Right lobe of liver (tissue), 6 donors: Measurements from ENCODE around the gene CPSF3. TPM values are rescaled to one million over a fixed set of nuclear protein-coding genes. Genes with fewer than 3 reads are reported as not detected.

Source experiments
- ATAC-seq, 4 donors: fragments of 200-7000 bp; cut with Tn5 transposase; one replicate each; pipeline ENCODE4 v1.9.1; 2020; ENCODE audit warnings: mild to moderate bottlenecking in 4 of 4, moderate library complexity in 4 of 4
- DNase-seq, 3 donors: peaks; one replicate each; pipeline ENCODE4 v3.0.0-alpha.2; 2020
- H3K27ac ChIP-seq, 3 donors: fragments of 200-600 bp; one replicate each; pipeline ENCODE4 v1.8.0; 2022
- H3K27me3 ChIP-seq, 2 donors: fragments of 200-600 bp; one replicate each; pipeline ENCODE4 v1.8.0; 2022
- H3K36me3 ChIP-seq, 4 donors: fragments of 200-600 bp; sonication (generic) in 1 of 4; one replicate each; pipeline versions ENCODE4 v1.5.1 to v1.8.0; 2017 to 2022; ENCODE audit warnings: control low read depth in 1 of 4
- H3K4me1 ChIP-seq, 4 donors: fragments of 200-600 bp; sonication (generic) in 1 of 4; one replicate each; pipeline versions ENCODE4 v1.5.1 to v1.8.0; 2017 to 2022; ENCODE audit warnings: control low read depth in 1 of 4
- H3K4me3 ChIP-seq, 3 donors: fragments of 200-600 bp; one replicate each; pipeline ENCODE4 v1.8.0; 2022
- H3K9me3 ChIP-seq, 4 donors: fragments of 200-600 bp; sonication (generic) in 1 of 4; one replicate each; pipeline versions ENCODE4 v1.5.1 to v1.8.0; 2017 to 2022; ENCODE audit warnings: control low read depth in 1 of 4
- CTCF ChIP-seq, 4 donors: fragments of 200-600 bp in 3 of 4; fragments of 450-650 bp in 1 of 4; IDR thresholded peaks; one replicate each; pipeline versions ENCODE4 v1.5.1 to v1.8.0; 2016 to 2022; ENCODE audit warnings: antibody characterized with exemption in 4 of 4, mild to moderate bottlenecking in 2 of 4
- POLR2A ChIP-seq: fragments of 450-650 bp; IDR thresholded peaks from one replicate; pipeline ENCODE4 v1.6.1; 2017; ENCODE audit warnings: antibody characterized with exemption, mild to moderate bottlenecking
- WGBS: methylation state at CpG from one replicate; pipeline ENCODE4 v1.1.6; 2018; ENCODE audit warnings: low coverage, low lambda C conversion rate; ENCODE audit not compliant: insufficient coverage; ENCODE audit errors: missing lambda C conversion rate; 5-methylcytosine and 5-hydroxymethylcytosine counted together
- intact Hi-C, 2 donors: fragments of 100-400 bp; cut with DNase I; formaldehyde crosslinking; loops; one replicate each; pipeline versions ENCODE4 v1.11.2 to v1.14.1; 2022
- total RNA-seq, 6 experiments: library from RNA; depleted of rRNA in 2 of 6; stranded (reverse); fragments of >200 nt in 2 of 6; fragmentation: NEBNext Ultra II Directional in 3 of 6; extraction: Animal tissue kit (Norgen Biotek cat#: 25700) in 3 of 6; gene quantifications; one replicate each; pipeline versions ENCODE4 v1.1.0 to v1.2.4, GENCODE V29; 2016 to 2023
- donor health status: DM: no; HTN: yes; CAD: no.
- donor health status: DM: no; HTN: no; CAD: no.
- donor health status: DM: no; HTN: no; CAD: no.
- donor health status: DM: no; HTN: yes; CAD: no.
- donor health status: DM: no; HTN: yes; CAD: no.

CPSF3 gene
- total RNA-seq, 6 experiments from 2014 or later, result 10.6 to 21.2 (median 11.7) TPM

DNA sequence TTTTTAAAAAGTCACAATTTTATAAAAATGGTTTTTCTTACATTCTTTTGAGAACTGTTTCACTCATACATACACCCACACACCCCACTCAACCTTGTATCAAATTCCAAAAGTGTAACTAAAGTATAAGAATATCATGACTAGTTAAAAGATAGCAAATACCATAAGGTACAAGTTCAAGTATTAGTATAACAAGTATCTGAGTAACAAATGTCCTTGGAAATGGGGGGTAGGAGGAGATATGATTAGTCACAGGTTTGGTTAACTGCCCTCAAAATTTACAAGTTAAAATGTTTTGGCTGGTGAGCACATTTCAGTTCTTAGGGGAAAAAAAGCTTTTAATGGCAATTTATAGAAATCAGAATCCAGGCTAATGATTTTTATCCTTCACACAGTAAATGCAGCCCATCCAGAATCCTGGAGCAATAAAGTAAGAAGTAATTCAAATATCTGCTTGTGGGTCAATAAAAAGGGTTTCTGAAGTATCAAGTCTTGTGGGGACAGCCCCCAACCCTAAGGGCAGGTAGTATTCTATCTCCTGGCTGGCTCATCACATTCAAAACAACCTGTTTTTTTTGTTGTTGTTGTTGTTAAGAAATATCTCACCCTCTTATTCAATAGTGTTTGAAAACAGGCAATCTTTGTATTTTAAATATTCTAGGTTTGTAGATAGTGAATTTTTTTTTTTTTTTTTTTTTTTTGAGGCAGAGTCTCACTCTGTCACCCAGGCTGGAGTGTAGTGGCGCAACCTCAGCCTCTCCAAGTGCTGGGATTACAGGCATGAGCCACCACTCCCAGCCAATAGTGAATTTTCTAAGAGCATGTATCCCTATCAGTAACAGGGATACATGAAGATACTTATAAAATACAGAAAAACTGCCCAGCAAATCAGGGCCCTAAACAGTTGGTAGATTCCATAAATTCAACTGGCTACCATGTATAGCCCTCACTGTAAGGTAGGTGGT lies 65.4 kb downstream of the CPSF3 start:
- intact Hi-C loops, result no loop called here
- H3K27ac ChIP-seq, result no peak overlapping the region
- ATAC-seq, result no peak

DNA sequence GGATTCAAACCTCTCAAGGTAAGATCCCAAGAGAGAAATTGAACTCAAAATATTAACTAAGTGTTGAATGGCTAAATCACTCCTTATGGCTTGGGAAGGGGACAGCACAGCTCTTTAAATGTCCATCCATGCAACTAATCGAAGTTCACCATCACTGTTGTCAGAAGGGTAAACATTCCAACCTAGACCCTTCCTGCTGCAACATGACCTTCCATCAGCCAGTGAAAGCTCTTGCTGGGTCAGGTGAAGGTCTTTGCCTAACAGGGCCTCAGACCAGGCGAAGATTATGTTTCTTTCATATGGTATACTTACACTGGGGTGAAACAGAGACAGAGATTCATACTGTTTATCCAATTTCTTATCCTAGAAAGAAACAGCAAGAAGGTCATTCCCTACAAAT lies 67.3 kb downstream of the CPSF3 start:
- H3K27ac ChIP-seq, result no peak overlapping the region
- WGBS, result 80% methylated on average over 2 of the region's 2 CpGs
- no peaks in the 10 kb centered on the region for H3K9me3 ChIP-seq
- ATAC-seq (no peak), DNase-seq (no peak)
- no peak overlapping the region for H3K4me3 ChIP-seq
- no peak for TF ChIP-seq CTCF (IDR thresholded peaks at IDR 0.05)
- TF ChIP-seq POLR2A, result no peak
- intact Hi-C loops, result no loop called here
- H3K27me3 ChIP-seq, result no peaks in the 10 kb centered on the region
- peaks cover 0 to 93% (median 44%) of the 10 kb centered on the region in 4 donors for H3K36me3 ChIP-seq
- no peaks in the 10 kb centered on the region for H3K4me1 ChIP-seq

More for the DNA sequence above, 65.4 kb downstream of the CPSF3 start:
- Histone ChIP-seq H3K9me3 (no peaks in the 10 kb centered on the region), H3K4me3 (no peak overlapping the region), H3K4me1 (no peaks in the 10 kb centered on the region), H3K27me3 (no peaks in the 10 kb centered on the region), H3K36me3 (peaks cover 0 to 98% (median 52%) of the 10 kb centered on the region in 4 donors)
- no peak for DNase-seq
- WGBS, result 100% methylated on average over 1 of the region's 1 CpG
- TF ChIP-seq POLR2A (no peak), CTCF (IDR thresholded peaks at IDR 0.05) (no peak)

- Histone ChIP-seq H3K9me3 (no peaks in the 10 kb centered on the region), H3K4me3 (no peak overlapping the region), H3K27me3 (no peaks in the 10 kb centered on the region), H3K36me3 (peaks cover 0 to 92% (median 42%) of the 10 kb centered on the region in 4 donors), H3K27ac (no peak overlapping the region), H3K4me1 (no peaks in the 10 kb centered on the region)
- intact Hi-C loops, result no loop called here
- DNase-seq (no peak), ATAC-seq (no peak)
- 60% methylated on average over 2 of the region's 2 CpGs for WGBS
- TF ChIP-seq CTCF (IDR thresholded peaks at IDR 0.05) (no peak), POLR2A (no peak)
Observed at GRCh38 chr2:9492927-9493326, 69.5 kb downstream of the CPSF3 start.

DNA sequence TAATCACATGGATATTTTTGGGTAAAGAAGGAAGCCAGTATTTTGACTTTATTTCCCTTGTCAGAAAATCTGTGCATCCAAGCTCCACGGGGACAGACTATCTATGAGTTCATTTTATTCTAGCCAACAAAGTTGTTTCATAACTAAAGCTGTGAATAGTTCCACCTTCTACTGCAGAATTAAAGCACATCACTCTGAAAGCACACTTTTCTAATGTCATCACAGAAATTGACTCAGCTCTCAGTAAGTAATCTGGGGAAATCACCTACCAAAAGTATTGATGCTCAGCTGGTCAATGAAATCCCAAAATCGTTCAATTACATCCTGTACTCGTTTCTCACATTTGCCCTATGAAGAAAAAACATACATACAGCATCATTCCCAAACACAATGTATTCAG lies 70.0 kb downstream of the CPSF3 start:
- no peak for ATAC-seq
- Histone ChIP-seq H3K36me3 (peaks cover 0 to 86% (median 38%) of the 10 kb centered on the region in 4 donors), H3K27ac (no peak overlapping the region), H3K4me1 (no peaks in the 10 kb centered on the region), H3K27me3 (no peaks in the 10 kb centered on the region), H3K9me3 (no peaks in the 10 kb centered on the region), H3K4me3 (no peak overlapping the region)
- intact Hi-C loops, result no loop called here
- WGBS, result 71% methylated on average over 3 of the region's 3 CpGs
- no peak for TF ChIP-seq POLR2A
- no peak for TF ChIP-seq CTCF (IDR thresholded peaks at IDR 0.05)
- no peak for DNase-seq
